Brain microvascular endothelial cell (primary cell): ENCODE results near the gene ZSWIM3.
A peak's percentile ranks its signal among the peaks of the same experiment; 100 is the strongest.

Experiments
- DNase-seq: peaks from one replicate; pipeline ENCODE4 v3.0.0-alpha.2; 2020
- H3K27ac ChIP-seq: fragments of 250-450 bp; sonication (Bioruptor Pico); 2 replicates; pipeline ENCODE4 v1.5.1; 2020; ENCODE audit warnings: mild to moderate bottlenecking, moderate library complexity
- H3K27me3 ChIP-seq: fragments of 250-450 bp; sonication (Bioruptor Pico); replicated peaks from 2 replicates; pipeline ENCODE4 v1.5.1; 2020; ENCODE audit warnings: mild to moderate bottlenecking
- H3K36me3 ChIP-seq: fragments of 250-450 bp; sonication (Bioruptor Pico); replicated peaks from 2 replicates; pipeline ENCODE4 v1.5.1; 2020; ENCODE audit warnings: mild to moderate bottlenecking
- H3K4me3 ChIP-seq: 2 replicates; pipeline ENCODE4 v1.5.1; 2011; ENCODE audit warnings: low read depth, mild to moderate bottlenecking, control low read depth, low read length, moderate library complexity
- CTCF ChIP-seq: IDR thresholded peaks from 2 replicates; pipeline ENCODE4 v1.5.1; 2011; ENCODE audit warnings: low read depth, mild to moderate bottlenecking, moderate library complexity, low read length, control low read depth, inconsistent platforms; ENCODE audit errors: missing control alignments
- in situ Hi-C: cut with HindIII; loops from 2 replicates; pipeline ENCODE4 v1.10.0; 2017; ENCODE audit warnings: low sequenced_read_pairs, low pct_ligation_motif_present

The ZSWIM3 gene

DNA sequence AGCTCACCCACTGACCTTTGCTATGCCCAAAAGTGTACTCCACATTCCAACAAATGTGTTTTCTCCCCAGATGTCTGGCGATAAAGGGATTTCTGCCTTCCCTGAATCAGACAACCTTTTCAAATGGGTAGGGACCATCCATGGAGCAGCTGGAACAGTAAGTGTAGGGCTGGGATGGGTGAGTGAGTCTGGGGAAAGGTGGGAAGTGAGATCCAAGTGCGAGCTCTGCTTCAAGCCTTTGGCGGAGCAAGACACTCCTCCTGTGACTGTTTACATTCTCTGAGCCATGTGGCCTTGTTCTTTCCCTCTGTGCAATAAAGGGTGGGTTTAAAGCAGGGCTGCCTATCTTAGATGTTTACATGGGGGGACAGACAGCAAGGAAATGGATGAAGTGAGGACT lies 43.1 kb upstream of the ZSWIM3 start:
- in situ Hi-C loops = no loop called here
- H3K27me3 ChIP-seq = no peaks in the 10 kb centered on the region
- TF ChIP-seq CTCF = no peak
- DNase-seq = no peak
- peak overlapping the region; percentile 15 for H3K4me3 ChIP-seq
- H3K36me3 ChIP-seq = peaks cover 20% of the 10 kb centered on the region
- no peak overlapping the region for H3K27ac ChIP-seq

DNA sequence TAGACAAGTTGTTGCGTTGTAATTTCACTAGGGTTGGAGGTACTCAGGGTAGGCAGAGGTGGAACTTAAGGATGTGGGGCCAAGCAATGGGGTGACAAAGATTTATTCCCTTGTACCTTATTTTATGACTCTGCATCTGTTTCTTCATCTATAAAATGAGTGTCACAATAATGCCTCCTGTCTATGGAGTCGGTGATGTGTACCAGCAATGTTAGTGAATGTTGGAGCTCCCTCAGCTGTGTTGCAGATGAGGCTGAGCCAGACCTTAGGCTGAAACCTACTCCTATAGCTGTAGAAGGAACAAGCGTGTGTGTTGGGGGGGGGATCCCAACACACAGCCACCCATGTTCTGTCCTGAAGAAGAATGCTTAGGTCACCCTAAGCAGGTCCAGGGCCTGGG lies 40.5 kb upstream of the ZSWIM3 start:
- TF ChIP-seq CTCF = no peak
- in situ Hi-C loops = no loop called here
- no peaks in the 10 kb centered on the region for H3K27me3 ChIP-seq
- H3K27ac ChIP-seq = no peak overlapping the region
- no peak for DNase-seq
- H3K36me3 ChIP-seq = no peaks in the 10 kb centered on the region
- no peak overlapping the region for H3K4me3 ChIP-seq

- no peak overlapping the region for H3K27ac ChIP-seq
- no peak overlapping the region for H3K4me3 ChIP-seq
- no peaks in the 10 kb centered on the region for H3K27me3 ChIP-seq
- no peaks in the 10 kb centered on the region for H3K36me3 ChIP-seq
- DNase-seq = peak; percentile 71
- no peak for TF ChIP-seq CTCF
- in situ Hi-C loops = no loop called here
Measured at GRCh38 chr20:45817376-45818194, 39.8 kb upstream of the ZSWIM3 start.

- no peak for TF ChIP-seq CTCF
- no peaks in the 10 kb centered on the region for H3K36me3 ChIP-seq
- H3K4me3 ChIP-seq = no peak overlapping the region
- no peak for DNase-seq
- H3K27me3 ChIP-seq = no peaks in the 10 kb centered on the region
- H3K27ac ChIP-seq = no peak overlapping the region
- in situ Hi-C loops = no loop called here
Measured at GRCh38 chr20:45818239-45818638, 39.2 kb upstream of the ZSWIM3 start.

GRCh38 chr20:45819466-45819865 lies 37.9 kb upstream of the ZSWIM3 start:
- in situ Hi-C loops = no loop called here
- no peak overlapping the region for H3K4me3 ChIP-seq

More at GRCh38 chr20:45819466-45819865, 37.9 kb upstream of the ZSWIM3 start:
- Histone ChIP-seq H3K27ac (no peak overlapping the region), H3K36me3 (no peaks in the 10 kb centered on the region), H3K27me3 (no peaks in the 10 kb centered on the region)
- no peak for DNase-seq
- no peak for TF ChIP-seq CTCF
